Measurements from ENCODE around the gene CTIF.

CTIF gene

GRCh38 chr18:48725562-48725961 lies 186.7 kb downstream of the CTIF start:
- FAIRE-seq (no peak), DNase-seq (ENCODE audit: low spot score) (no peak)

DNA sequence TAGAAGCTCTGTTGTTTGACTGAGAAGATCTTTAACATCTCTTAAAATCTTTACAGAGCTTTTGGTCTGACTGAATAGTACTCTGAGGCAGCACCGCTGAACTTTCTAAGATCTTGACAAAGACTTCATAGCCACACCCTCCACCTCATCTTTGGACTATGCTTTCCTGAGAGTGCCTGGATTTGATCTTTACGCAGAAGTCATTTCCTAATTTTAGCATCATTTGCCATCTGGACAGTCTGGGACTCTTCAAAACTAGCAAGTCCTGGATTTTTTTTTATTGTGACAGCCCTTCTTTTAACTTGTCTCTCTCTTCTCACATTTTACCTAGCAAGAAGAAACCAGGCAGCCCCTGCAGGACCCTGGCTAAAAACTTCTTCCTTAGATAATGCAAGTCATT lies 188.8 kb downstream of the CTIF start:
- no peak for FAIRE-seq
- DNase-seq (ENCODE audit: low spot score), result no peak

DNA sequence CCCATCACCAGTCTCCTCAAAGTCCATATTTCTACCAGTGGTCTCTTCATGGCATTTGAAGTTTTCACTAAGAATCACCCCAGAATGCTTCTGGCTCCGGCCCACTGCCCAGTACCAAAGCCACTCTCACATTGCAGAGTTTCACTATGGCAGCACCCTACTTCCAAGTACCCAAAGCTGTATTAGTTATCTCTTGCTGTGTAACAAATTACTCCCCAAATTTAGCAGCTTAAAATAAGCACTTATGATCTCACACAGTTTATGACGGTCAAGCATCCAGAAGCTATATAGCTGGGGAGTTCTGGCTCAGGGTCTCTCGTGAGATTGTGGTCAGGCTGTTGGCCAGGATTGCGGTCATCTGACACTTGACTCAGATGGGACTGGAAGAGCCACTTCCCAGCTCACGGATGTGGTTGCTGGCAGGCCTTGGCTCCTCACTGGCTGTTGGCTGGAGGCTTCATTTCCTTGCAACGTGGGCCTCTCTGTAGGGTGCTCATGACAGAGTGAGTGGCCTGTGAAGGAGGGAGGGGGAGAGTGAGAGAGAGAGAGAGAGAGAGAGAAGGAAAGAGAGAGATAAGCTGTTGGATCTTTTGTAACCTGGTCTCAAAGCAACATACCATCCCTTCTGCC lies 189.5 kb downstream of the CTIF start:
- DNase-seq (ENCODE audit: low spot score) (peak; percentile 49), FAIRE-seq (no peak)

- FAIRE-seq (no peak), DNase-seq (ENCODE audit: low spot score) (no peak)
These were observed 190.6 kb downstream of the CTIF start for GRCh38 chr18:48729404-48729803.

DNA sequence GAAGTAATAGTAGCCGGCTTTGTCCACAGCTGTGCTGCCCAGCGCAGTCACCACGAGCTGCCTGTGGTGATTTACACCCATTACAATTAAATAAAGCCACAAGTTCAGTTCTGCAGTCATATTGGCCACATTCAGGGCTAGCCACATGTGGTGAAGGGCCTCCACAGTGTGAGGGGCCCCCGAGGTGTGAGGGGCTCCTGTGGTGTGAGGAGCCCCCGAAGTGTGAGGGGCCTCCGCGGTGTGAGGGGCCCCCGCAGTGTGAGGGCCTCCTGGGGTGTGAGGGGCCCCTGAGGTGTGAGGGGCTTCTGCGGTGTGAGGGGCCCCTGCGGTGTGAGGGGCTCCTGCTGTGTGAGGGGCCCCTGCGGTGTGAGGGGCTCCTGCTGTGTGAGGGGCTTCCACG lies 191.2 kb downstream of the CTIF start:
- DNase-seq (ENCODE audit: low spot score), result no peak
- no peak for FAIRE-seq

GRCh38 chr18:48732767-48733424 lies 194.1 kb downstream of the CTIF start:
- no peak for FAIRE-seq
- no peak for DNase-seq (ENCODE audit: low spot score)

- no peak for FAIRE-seq
- no peak for DNase-seq (ENCODE audit: low spot score)
These were observed 194.9 kb downstream of the CTIF start for GRCh38 chr18:48733643-48734253.

DNA sequence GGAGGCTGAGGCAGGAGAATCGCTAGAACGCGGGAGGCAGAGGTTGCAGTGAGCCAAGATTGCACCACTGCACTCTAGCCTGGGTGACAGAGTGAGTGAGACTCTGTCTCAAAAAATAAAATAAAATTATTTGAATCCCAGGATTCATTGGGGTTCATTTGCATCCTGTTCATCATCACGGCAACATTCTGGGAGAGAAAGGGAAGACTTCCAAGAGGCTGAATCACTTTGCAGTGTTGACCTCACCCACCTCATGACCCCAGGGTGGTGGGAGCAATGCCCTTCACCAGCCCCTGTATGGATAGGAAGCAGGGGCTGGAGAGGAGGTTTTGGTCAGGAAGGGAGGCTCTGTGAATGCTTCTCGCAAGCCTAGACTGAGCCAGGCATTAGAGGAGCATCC lies 195.6 kb downstream of the CTIF start:
- FAIRE-seq, result no peak
- DNase-seq (ENCODE audit: low spot score), result no peak

DNA sequence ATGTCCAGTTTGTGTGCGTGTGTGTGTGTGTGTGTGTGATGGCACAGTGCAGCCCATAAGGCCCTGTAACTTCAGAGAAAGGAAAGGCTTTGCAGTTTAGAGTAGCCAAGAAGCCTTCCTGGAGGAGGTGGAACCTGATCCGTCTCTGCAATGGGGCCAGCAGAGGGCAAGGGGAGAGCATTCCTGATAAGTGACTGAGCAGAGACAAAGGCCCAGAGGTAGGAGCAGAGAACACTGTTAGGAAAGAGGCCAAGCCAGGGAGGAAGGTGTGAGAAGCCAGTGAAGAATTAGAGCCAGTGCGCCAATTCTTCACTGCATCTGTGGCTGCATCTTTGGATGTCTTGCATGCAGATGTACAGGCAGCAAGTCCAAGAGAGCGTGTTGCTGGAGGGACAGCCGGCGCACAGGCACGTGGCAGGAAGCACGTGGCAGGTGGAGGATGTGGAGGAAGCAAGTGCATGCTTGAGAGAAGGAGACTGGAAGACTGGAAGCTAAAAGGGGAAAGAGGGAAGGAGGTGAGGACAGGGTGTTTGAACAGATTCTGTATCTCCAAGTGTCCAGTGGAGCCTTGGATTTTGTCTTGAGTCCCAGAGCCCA lies 196.3 kb downstream of the CTIF start:
- FAIRE-seq, result no peak
- peak; percentile 45 for DNase-seq (ENCODE audit: low spot score)

- FAIRE-seq, result no peak
These were observed 196.9 kb downstream of the CTIF start for GRCh38 chr18:48735681-48736255.

DNA sequence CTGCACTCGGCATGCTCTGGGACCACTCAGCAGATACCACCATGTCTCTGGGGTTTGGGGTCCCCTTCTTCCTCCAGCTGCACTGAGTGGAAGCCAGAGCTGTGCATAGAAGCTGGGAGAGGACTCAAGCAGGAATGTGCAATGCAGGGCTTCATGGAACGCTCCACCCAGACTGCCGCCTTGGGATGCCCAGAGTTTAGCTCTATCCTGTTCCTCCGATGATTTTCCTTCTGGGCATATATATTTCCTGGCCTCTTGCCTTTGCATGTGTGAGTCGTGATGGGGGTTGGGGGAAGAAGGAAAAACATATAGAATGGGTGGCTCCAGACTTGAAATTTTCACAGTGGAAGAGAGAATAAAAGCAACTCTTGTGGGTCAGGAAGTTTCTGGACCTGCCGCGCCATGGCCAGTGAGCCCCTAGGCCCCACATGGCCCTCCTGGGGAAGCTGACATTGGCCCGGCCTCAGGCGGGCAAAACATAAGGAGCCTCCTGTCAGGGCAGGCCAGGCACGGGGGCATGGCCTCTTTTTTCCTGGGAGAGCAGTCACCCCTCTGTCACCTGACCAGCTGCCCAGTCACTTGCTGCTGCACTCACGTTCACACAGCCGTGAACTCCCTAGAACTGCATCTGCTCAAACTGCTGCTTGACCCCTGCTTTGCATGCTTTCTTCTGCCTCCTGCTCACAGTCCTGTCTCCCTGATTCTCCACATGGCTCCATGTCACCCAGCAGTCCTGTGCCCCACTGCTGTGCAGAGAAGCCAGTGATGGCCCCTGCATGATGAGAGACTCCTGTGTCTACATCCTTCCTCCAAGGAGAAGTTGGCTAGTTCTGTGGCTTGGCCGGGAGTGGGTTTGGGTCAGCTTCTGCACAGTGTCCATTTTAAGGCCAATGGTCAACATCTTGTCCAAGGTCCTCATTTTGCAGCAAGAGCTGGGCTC lies 197.8 kb downstream of the CTIF start:
- DNase-seq (ENCODE audit: low spot score) (no peak), FAIRE-seq (no peak)

More at GRCh38 chr18:48735681-48736255, 196.9 kb downstream of the CTIF start:
- DNase-seq (ENCODE audit: low spot score), result no peak

- FAIRE-seq (no peak), DNase-seq (ENCODE audit: low spot score) (no peak)
These were observed 200.6 kb downstream of the CTIF start for GRCh38 chr18:48739266-48740067.

- FAIRE-seq (no peak), DNase-seq (ENCODE audit: low spot score) (no peak)
These were observed 201.2 kb downstream of the CTIF start for GRCh38 chr18:48740068-48740440.

DNA sequence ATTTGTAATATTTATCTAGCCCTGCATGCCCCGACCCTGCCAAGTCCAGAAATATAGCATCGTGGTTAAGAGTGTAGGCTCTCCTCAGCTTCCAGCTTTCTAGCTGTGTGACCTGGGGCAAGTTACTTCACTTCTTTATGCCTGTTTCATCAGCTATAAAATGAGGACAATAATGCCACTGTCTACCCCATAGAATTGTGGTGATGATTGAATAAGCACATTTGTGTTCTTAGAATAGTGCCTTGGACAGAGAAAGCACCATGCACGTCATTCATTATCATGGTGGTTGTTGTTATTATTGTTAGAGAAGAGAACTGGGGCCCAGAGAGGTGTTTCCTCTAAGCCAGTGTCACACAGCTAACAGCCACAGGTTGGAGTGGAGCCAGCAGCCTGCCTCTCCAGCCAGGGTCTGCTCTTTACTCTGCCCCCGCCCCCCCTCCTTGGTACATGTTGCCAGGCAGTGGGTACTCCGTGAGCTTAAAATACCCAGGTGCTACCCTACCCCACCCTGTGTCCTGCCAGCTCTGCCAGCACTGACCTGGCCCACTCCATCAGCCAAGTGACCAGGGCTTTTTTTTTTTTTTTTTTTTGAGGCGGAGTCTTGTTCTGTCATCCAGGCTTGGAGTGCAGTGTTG lies 202.1 kb downstream of the CTIF start:
- no peak for FAIRE-seq
- no peak for DNase-seq (ENCODE audit: low spot score)

GRCh38 chr18:48741866-48742265 lies 203.0 kb downstream of the CTIF start:
- no peak for FAIRE-seq
- no peak for DNase-seq (ENCODE audit: low spot score)

GRCh38 chr18:48742304-48742703 lies 203.5 kb downstream of the CTIF start:
- DNase-seq (ENCODE audit: low spot score), result no peak
- FAIRE-seq, result no peak

GRCh38 chr18:48742706-48743475 lies 204.1 kb downstream of the CTIF start:
- FAIRE-seq, result no peak

DNA sequence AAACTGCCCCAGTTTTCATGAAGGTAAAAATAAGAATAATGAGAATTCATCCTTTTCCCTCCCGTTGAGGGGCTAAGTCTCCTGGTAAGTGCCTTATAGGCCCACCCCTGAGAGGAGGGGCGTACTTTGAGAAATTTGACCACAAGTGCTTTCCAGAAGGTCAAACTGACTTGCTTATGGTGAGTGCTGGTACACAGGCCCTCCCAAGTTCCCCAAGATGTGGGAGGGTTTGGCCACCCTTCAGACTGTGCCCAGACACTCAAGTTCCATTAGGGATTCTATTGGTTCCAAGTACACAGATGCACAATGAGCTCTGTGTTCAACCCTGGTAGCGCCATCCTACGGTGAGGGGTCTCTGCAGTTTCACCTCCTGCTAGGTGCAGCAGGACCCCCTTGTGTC lies 205.1 kb downstream of the CTIF start:
- FAIRE-seq (no peak), DNase-seq (ENCODE audit: low spot score) (no peak)

More at GRCh38 chr18:48742706-48743475, 204.1 kb downstream of the CTIF start:
- no peak for DNase-seq (ENCODE audit: low spot score)

DNA sequence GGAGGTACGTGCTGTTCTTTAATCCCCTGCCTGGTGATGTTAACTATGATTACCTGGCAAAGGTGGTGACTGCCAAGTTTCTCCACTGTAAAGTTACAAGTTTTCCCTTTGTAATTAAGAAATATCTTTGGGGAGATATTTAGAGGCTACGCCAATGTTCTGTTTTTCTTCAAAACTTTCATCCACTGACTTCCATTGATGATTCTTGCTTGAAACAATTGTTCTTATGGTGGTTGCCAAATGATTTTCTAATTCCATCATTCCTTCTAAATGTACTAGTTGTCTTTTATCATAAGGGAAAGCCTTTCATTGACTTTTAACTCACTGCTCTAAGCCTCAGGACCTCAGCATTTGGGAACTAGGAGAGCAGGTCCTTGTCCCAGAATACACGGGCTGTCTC lies 206.5 kb downstream of the CTIF start:
- no peak for FAIRE-seq
- no peak for DNase-seq (ENCODE audit: low spot score)
